IMR-90 (cell line): ENCODE data around the gene AHCYL2.

Source experiments
- BHLHE40 ChIP-seq: fragments of 150-350 bp; IDR thresholded peaks from 2 replicates; pipeline ENCODE4 v1.6.1; 2016; ENCODE audit warnings: mild to moderate bottlenecking, low read depth, low read length
- CHD1 ChIP-seq: IDR thresholded peaks from 2 replicates; pipeline ENCODE4 v1.6.1; 2012; ENCODE audit warnings: low read depth, low read length, improper control_type of control experiment
- ELK1 ChIP-seq: fragments of 150-350 bp; IDR thresholded peaks from 2 replicates; pipeline ENCODE4 v1.6.1; 2016; ENCODE audit warnings: low read depth, mild to moderate bottlenecking, low read length, moderate library complexity, borderline replicate concordance
- FOS ChIP-seq: fragments of 150-350 bp; IDR thresholded peaks from 2 replicates; pipeline ENCODE4 v1.6.1; 2016; ENCODE audit warnings: low read depth, low read length
- MAFK ChIP-seq: IDR thresholded peaks from 2 replicates; pipeline ENCODE4 v1.6.1; 2012; ENCODE audit warnings: low read depth, low read length, improper control_type of control experiment
- MAZ ChIP-seq: IDR thresholded peaks from 2 replicates; pipeline ENCODE4 v1.6.1; 2012; ENCODE audit warnings: low read depth, mild to moderate bottlenecking, low read length, improper control_type of control experiment, moderate library complexity, borderline replicate concordance
- MXI1 ChIP-seq: IDR thresholded peaks from 2 replicates; pipeline ENCODE4 v1.6.1; 2012; ENCODE audit warnings: low read depth, mild to moderate bottlenecking, low read length, moderate library complexity, borderline replicate concordance
- NFE2L2 ChIP-seq: fragments of 150-350 bp; IDR thresholded peaks from 2 replicates; pipeline ENCODE4 v1.6.1; 2016; ENCODE audit warnings: low read depth, mild to moderate bottlenecking, low read length
- POLR2A ChIP-seq: IDR thresholded peaks from 2 replicates; pipeline ENCODE4 v1.6.1; 2012; ENCODE audit warnings: mild to moderate bottlenecking, low read depth, low read length
- RAD21 ChIP-seq: IDR thresholded peaks from 2 replicates; pipeline ENCODE4 v1.6.1; 2012; ENCODE audit warnings: low read length, improper control_type of control experiment
- RFX5 ChIP-seq: IDR thresholded peaks from 2 replicates; pipeline ENCODE4 v1.8.0; 2012; ENCODE audit warnings: low read depth, mild to moderate bottlenecking, low read length, moderate library complexity
- TF ChIP-seq, protein P1 (sequence below): conservative IDR thresholded peaks from 2 replicates; pipeline ENCODE4 v1.5.1; 2012; ENCODE audit warnings: mild to moderate bottlenecking, low read depth, low read length, improper control_type of control experiment
- TF ChIP-seq, protein P2 (sequence below): fragments of 150-350 bp; IDR thresholded peaks from 2 replicates; pipeline ENCODE4 v1.6.1; 2017; ENCODE audit warnings: mild to moderate bottlenecking, antibody characterized with exemption, low read length, low read depth

- TF ChIP-seq, protein P1, sequence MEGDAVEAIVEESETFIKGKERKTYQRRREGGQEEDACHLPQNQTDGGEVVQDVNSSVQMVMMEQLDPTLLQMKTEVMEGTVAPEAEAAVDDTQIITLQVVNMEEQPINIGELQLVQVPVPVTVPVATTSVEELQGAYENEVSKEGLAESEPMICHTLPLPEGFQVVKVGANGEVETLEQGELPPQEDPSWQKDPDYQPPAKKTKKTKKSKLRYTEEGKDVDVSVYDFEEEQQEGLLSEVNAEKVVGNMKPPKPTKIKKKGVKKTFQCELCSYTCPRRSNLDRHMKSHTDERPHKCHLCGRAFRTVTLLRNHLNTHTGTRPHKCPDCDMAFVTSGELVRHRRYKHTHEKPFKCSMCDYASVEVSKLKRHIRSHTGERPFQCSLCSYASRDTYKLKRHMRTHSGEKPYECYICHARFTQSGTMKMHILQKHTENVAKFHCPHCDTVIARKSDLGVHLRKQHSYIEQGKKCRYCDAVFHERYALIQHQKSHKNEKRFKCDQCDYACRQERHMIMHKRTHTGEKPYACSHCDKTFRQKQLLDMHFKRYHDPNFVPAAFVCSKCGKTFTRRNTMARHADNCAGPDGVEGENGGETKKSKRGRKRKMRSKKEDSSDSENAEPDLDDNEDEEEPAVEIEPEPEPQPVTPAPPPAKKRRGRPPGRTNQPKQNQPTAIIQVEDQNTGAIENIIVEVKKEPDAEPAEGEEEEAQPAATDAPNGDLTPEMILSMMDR = no peak
- no peak for TF ChIP-seq MAZ
- TF ChIP-seq MXI1 = no peak
- TF ChIP-seq FOS = no peak
- TF ChIP-seq NFE2L2 = no peak
- no peak for TF ChIP-seq POLR2A
- no peak for TF ChIP-seq RFX5
- no peak for TF ChIP-seq MAFK
- TF ChIP-seq RAD21 = no peak
- TF ChIP-seq, protein P2, sequence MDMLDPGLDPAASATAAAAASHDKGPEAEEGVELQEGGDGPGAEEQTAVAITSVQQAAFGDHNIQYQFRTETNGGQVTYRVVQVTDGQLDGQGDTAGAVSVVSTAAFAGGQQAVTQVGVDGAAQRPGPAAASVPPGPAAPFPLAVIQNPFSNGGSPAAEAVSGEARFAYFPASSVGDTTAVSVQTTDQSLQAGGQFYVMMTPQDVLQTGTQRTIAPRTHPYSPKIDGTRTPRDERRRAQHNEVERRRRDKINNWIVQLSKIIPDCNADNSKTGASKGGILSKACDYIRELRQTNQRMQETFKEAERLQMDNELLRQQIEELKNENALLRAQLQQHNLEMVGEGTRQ = no peak
- TF ChIP-seq BHLHE40 = no peak
- no peak for TF ChIP-seq ELK1
- no peak for TF ChIP-seq CHD1
These were observed 75.1 kb downstream of the AHCYL2 start for GRCh38 chr7:129299889-129300288.
